ENCODE results near the gene ZNF433.
"Not testable (repeated sequence)": the region's sequence is repeated elsewhere in the genome, so short reads cannot be mapped to it uniquely, and the experiment has no call there.

ZNF433 gene

GRCh38 chr19:12043752-12044422 lies 8.4 kb upstream of the ZNF433 start:
- Histone ChIP-seq H3K4me1 (ENCODE audit: control insufficient read depth, insufficient read depth, low read length) (no peaks in the 10 kb centered on the region), H3K4me3 (ENCODE audit: low read length) (no peak overlapping the region), H3K9ac (ENCODE audit: low read depth, low read length) (no peak overlapping the region), H3K9me3 (replicated peaks; ENCODE audit: low read length) (peaks cover 25% of the 10 kb centered on the region), H3K27me3 (ENCODE audit: control insufficient read depth, insufficient read depth, low read length) (no peaks in the 10 kb centered on the region), H3K4me2 (ENCODE audit: low read length) (no peak overlapping the region), H3K36me3 (ENCODE audit: insufficient read depth, low read length) (no peaks in the 10 kb centered on the region)

GRCh38 chr19:12042893-12043292 lies 7.4 kb upstream of the ZNF433 start:
- peaks cover 25% of the 10 kb centered on the region for H3K9me3 ChIP-seq (replicated peaks; ENCODE audit: low read length)
- H3K27me3 ChIP-seq (ENCODE audit: control insufficient read depth, insufficient read depth, low read length) = no peaks in the 10 kb centered on the region
- no peak overlapping the region for H3K4me2 ChIP-seq (ENCODE audit: low read length)
- H3K36me3 ChIP-seq (ENCODE audit: insufficient read depth, low read length) = no peaks in the 10 kb centered on the region
- H3K4me1 ChIP-seq (ENCODE audit: control insufficient read depth, insufficient read depth, low read length) = no peaks in the 10 kb centered on the region
- no peak overlapping the region for H3K4me3 ChIP-seq (ENCODE audit: low read length)
- H3K9ac ChIP-seq (ENCODE audit: low read depth, low read length) = no peak overlapping the region

DNA sequence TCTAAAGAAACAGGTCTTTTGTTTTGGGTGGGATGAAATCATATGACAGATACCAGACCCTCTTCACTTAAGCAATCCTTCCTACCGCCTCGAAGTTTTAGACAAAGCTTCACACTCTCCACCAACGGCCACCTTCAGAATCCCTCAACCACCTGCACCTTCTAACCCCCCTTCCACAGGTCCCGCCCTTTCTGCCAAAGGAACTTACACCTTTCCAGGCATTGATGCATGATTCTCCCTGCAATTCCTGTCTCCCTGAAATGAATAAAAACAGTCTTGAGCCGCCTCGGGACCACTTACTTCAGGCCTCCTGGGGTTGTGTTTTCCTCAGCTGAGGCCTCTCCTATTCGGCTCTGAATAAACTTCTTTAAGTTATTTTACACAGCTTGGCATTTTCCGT lies 859 bp downstream of the ZNF433 start:
- Histone ChIP-seq H3K4me2 (ENCODE audit: low read length) (peak overlapping the region; percentile 89), H3K9ac (ENCODE audit: low read depth, low read length) (peak overlapping the region; percentile 96), H3K36me3 (ENCODE audit: insufficient read depth, low read length) (no peaks in the 10 kb centered on the region), H3K4me3 (ENCODE audit: low read length) (peak overlapping the region; percentile 89), H3K27me3 (ENCODE audit: control insufficient read depth, insufficient read depth, low read length) (no peaks in the 10 kb centered on the region), H3K9me3 (replicated peaks; ENCODE audit: low read length) (no peaks in the 10 kb centered on the region), H3K4me1 (ENCODE audit: control insufficient read depth, insufficient read depth, low read length) (peaks cover 4% of the 10 kb centered on the region)

DNA sequence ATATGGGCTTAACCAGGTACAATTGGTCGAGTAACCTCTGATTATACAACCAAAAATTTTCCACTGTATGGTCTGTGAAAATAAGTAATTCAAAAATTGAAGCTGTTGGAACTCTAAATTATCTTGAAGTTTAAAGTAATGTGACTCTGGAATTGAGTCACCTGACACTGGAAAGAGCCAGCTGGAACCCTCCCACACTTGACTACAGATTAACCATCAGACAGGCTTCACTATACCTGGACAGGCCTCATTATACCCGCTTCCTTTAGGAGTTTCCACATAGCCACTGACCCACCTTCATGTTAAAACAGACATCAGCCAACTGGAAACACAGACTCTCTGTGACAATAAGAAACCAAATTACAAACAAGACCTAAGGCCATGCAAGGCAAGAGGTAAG lies 1.3 kb downstream of the ZNF433 start:
- Histone ChIP-seq H3K27me3 (ENCODE audit: control insufficient read depth, insufficient read depth, low read length) (no peaks in the 10 kb centered on the region), H3K4me2 (ENCODE audit: low read length) (peak overlapping the region; percentile 89), H3K9me3 (replicated peaks; ENCODE audit: low read length) (no peaks in the 10 kb centered on the region), H3K9ac (ENCODE audit: low read depth, low read length) (peak overlapping the region; percentile 96), H3K4me1 (ENCODE audit: control insufficient read depth, insufficient read depth, low read length) (peaks cover 4% of the 10 kb centered on the region), H3K36me3 (ENCODE audit: insufficient read depth, low read length) (no peaks in the 10 kb centered on the region), H3K4me3 (ENCODE audit: low read length) (peak overlapping the region; percentile 89)

DNA sequence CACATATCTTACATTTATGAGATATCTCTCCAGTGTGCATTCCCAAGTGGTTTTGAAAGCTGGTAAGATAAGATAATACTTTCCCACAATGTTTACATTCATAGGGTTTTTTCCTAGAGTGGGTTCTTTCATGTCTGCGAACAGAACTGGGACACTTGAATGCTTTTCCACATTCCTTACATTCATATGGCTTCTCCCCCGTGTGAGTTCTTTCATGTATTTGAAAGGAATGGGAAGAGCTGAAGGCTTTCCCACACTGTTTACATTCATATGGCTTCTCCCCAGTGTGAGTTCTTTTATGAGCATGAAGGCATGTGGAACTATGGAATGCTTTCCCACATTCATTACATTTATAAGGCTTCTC lies 19.7 kb downstream of the ZNF433 start:
- H3K27me3 ChIP-seq (ENCODE audit: control insufficient read depth, insufficient read depth, low read length) = no peaks in the 10 kb centered on the region
- H3K9ac ChIP-seq (ENCODE audit: low read depth, low read length) = no peak overlapping the region
- H3K4me2 ChIP-seq (ENCODE audit: low read length) = no peak overlapping the region
- no peak overlapping the region for H3K4me3 ChIP-seq (ENCODE audit: low read length)
- H3K36me3 ChIP-seq (ENCODE audit: insufficient read depth, low read length) = peaks cover 53% of the 10 kb centered on the region
- no peaks in the 10 kb centered on the region for H3K4me1 ChIP-seq (ENCODE audit: control insufficient read depth, insufficient read depth, low read length)
- H3K9me3 ChIP-seq (replicated peaks; ENCODE audit: low read length) = peaks cover 49% of the 10 kb centered on the region

GRCh38 chr19:12015015-12015752 lies 20.3 kb downstream of the ZNF433 start:
- Histone ChIP-seq H3K27me3 (ENCODE audit: control insufficient read depth, insufficient read depth, low read length) (no peaks in the 10 kb centered on the region), H3K9ac (ENCODE audit: low read depth, low read length) (no peak overlapping the region), H3K36me3 (ENCODE audit: insufficient read depth, low read length) (peaks cover 53% of the 10 kb centered on the region), H3K9me3 (replicated peaks; ENCODE audit: low read length) (peaks cover 49% of the 10 kb centered on the region), H3K4me3 (ENCODE audit: low read length) (no peak overlapping the region), H3K4me2 (ENCODE audit: low read length) (no peak overlapping the region), H3K4me1 (ENCODE audit: control insufficient read depth, insufficient read depth, low read length) (no peaks in the 10 kb centered on the region)

DNA sequence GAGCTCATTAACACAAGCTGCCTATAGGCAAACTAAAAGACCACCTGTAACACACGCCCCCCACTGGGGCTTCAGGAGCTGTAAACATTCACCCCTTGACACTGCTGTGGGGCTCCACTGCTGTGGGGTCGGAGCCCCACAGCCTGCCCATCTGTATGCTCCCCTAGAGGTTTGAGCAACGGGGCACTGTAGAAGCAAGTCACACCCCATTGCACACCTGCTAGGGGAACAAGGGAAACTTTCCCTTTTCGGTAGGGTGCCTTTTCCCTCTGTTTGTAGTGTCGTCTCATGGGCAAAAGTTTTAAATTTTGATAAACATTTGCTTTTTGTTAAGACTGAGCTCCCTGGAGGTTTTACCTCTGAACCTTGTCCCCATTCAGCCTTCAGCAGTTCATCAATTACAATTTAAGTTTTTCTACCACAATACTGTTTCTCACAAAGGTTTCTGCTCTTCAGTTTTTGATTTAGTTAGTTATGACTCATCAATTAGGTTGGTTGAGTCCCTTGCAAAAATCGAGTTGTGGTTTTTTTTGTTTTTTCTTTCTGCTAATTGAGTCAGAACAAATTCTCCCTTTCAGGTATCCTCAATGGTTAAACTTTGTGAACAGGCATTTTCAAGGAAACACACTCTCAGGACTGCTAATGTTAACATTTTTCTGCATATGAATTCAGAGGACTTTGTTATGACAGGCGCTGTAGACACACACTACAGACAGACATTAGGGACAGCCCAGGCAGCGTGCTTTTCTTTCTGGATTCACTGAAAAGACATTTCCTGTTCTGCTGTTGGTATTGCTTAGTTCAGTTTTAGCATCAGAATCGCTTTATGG lies 35.1 kb downstream of the ZNF433 start:
- no peak overlapping the region for H3K9ac ChIP-seq (ENCODE audit: low read depth, low read length)
- H3K9me3 ChIP-seq (replicated peaks; ENCODE audit: low read length) = no peaks in the 10 kb centered on the region
- no peak overlapping the region for H3K4me2 ChIP-seq (ENCODE audit: low read length)
- H3K36me3 ChIP-seq (ENCODE audit: insufficient read depth, low read length) = peaks cover 6% of the 10 kb centered on the region
- H3K27me3 ChIP-seq (ENCODE audit: control insufficient read depth, insufficient read depth, low read length) = no peaks in the 10 kb centered on the region
- H3K4me1 ChIP-seq (ENCODE audit: control insufficient read depth, insufficient read depth, low read length) = no peaks in the 10 kb centered on the region
- no peak overlapping the region for H3K4me3 ChIP-seq (ENCODE audit: low read length)

DNA sequence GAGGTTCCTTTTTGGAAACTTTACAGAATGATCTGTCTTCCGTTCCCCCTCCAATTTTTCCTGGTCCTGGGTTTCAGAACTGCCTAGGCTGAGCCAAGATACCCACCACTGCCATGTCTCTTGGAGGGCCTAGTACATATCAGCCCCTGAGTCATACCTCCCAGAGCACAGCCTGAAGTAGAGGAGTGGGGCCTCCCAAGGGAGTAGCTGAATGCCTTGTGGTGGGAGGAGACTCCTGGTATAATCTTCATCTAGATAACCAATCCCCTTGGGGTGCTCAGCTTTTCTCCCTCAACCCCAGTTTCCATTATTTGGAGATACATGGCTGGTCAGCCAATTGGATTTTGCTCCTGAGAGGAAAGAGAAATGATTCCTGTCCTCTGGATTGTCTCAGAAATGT lies 40.3 kb downstream of the ZNF433 start:
- no peak overlapping the region for H3K4me3 ChIP-seq (ENCODE audit: low read length)
- no peak overlapping the region for H3K4me2 ChIP-seq (ENCODE audit: low read length)
- H3K4me1 ChIP-seq (ENCODE audit: control insufficient read depth, insufficient read depth, low read length) = peaks cover 7% of the 10 kb centered on the region
- H3K27me3 ChIP-seq (ENCODE audit: control insufficient read depth, insufficient read depth, low read length) = no peaks in the 10 kb centered on the region
- H3K36me3 ChIP-seq (ENCODE audit: insufficient read depth, low read length) = peaks cover 7% of the 10 kb centered on the region
- no peaks in the 10 kb centered on the region for H3K9me3 ChIP-seq (replicated peaks; ENCODE audit: low read length)
- no peak overlapping the region for H3K9ac ChIP-seq (ENCODE audit: low read depth, low read length)

DNA sequence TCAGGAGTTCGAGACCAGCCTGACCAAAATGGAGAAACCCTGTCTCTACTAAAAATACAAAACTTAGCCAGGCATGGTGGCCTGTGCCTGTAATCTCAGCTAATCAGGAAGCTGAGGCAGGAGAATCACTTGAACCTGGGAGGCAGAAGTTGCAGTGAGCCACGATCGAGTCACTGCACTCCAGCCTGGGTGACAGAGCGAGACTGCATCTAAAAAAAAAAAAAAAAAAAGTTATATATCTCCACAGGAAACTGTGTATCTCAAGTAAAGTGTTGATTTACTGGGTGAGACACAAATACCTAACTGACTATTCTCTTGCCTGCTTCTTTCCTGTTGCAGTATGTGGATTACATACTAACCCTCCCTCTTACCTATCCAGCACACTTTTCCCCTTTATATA lies 43.6 kb downstream of the ZNF433 start:
- H3K4me1 ChIP-seq (ENCODE audit: control insufficient read depth, insufficient read depth, low read length); H3K4me3 ChIP-seq (ENCODE audit: low read length); H3K27me3 ChIP-seq (ENCODE audit: control insufficient read depth, insufficient read depth, low read length); H3K4me2 ChIP-seq (ENCODE audit: low read length); H3K9ac ChIP-seq (ENCODE audit: low read depth, low read length); H3K36me3 ChIP-seq (ENCODE audit: insufficient read depth, low read length); H3K9me3 ChIP-seq (replicated peaks; ENCODE audit: low read length): not testable (repeated sequence)

DNA sequence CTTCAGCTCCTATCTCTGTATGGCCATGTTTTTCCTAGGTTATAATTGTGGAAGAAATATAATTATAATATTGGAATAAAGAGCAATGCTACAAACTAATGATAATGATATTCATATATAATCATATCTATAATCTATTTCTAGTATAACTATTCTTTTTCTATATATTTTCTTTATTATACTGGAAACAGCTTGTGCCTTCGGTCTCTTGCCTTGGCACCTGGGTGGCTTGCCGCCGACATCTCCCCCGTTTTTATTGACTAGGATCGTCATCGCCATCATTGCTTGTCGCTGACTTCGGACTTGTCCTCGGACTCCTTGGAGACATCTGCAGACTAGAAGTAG lies 46.4 kb downstream of the ZNF433 start:
- Histone ChIP-seq H3K36me3 (ENCODE audit: insufficient read depth, low read length) (peaks cover 3% of the 10 kb centered on the region), H3K4me1 (ENCODE audit: control insufficient read depth, insufficient read depth, low read length) (peaks cover 4% of the 10 kb centered on the region), H3K4me2 (ENCODE audit: low read length) (peak overlapping the region; percentile 96), H3K4me3 (ENCODE audit: low read length) (no peak overlapping the region), H3K9ac (ENCODE audit: low read depth, low read length) (no peak overlapping the region), H3K27me3 (ENCODE audit: control insufficient read depth, insufficient read depth, low read length) (no peaks in the 10 kb centered on the region), H3K9me3 (replicated peaks; ENCODE audit: low read length) (no peaks in the 10 kb centered on the region)

- H3K4me3 ChIP-seq (ENCODE audit: low read length) = peak overlapping the region; percentile 85
- H3K9ac ChIP-seq (ENCODE audit: low read depth, low read length) = peak overlapping the region; percentile 84
- H3K4me2 ChIP-seq (ENCODE audit: low read length) = peak overlapping the region; percentile 96
- peaks cover 4% of the 10 kb centered on the region for H3K4me1 ChIP-seq (ENCODE audit: control insufficient read depth, insufficient read depth, low read length)
- peaks cover 3% of the 10 kb centered on the region for H3K9me3 ChIP-seq (replicated peaks; ENCODE audit: low read length)
- no peaks in the 10 kb centered on the region for H3K27me3 ChIP-seq (ENCODE audit: control insufficient read depth, insufficient read depth, low read length)
- H3K36me3 ChIP-seq (ENCODE audit: insufficient read depth, low read length) = no peaks in the 10 kb centered on the region
These were observed 47.8 kb downstream of the ZNF433 start for GRCh38 chr19:11987405-11988281.

Measured in skeletal muscle satellite cell (primary cell).